ENCODE measurements around the gene EED. TPM values are rescaled to one million over a fixed set of nuclear protein-coding genes. Genes with fewer than 3 reads are reported as not detected.

Gene EED
- total RNA-seq, 1 experiment from 2014 or later, result 27.3 TPM

DNA sequence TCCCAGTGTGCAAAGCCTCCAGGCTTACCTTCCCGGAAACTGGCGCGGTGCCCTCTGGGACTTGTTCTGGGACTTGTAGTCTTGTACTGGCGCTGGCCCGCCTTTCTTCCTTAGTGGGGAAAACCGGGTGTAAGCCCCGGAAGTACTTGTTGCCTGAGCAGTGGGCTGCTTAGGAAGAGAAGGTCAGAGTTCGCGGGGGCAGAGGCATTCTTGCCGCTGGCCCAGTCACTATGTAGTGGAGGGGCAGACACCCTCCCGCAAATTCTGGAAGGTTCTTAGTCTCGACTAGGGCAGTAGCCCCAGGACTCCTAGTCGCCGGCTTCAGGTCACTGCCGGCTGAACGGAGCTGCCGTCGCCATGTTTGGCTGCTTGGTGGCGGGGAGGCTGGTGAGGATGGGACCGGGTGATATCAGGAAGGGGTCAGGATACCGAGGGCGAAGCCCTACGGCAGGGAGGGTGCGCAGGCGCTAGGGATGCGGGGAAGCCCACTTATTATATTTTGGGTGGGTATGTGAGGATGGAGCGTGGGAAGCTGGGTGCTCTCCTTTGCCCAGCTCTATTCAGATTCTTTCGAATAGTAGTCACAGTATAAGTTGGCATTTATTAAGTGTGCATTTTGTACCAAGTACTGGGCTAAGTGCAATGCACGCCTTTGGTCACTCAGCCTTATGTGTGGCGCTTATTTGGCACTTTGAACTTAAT lies 57.7 kb downstream of the EED start, which contains the start of gene HIKESHI:
Gene HIKESHI (plus strand): TSS at position 149 of the 702 bp plus-strand sequence. CDS start 209 bp downstream, at position 358.
- POLR2A ChIA-PET, result no interaction called here
- peaks cover 9% of the 10 kb centered on the region for H3K4me1 Mint-ChIP-seq
- CTCF ChIA-PET, result interaction anchor here (0.7 to 0.9 kb wide), 2 partner anchors 11 to 117 kb away, joined by 3 to 4 read pairs; no protein-coding TSS in a partner anchor
- TF ChIP-seq SMAD3 (CRISPR knock-in tag; IDR thresholded peaks at IDR 0.05; ENCODE audit: borderline replicate concordance) (peak; percentile 45; the same call in 1 of the 2 replicates), FOXP1 (CRISPR knock-in tag; IDR thresholded peaks at IDR 0.05; ENCODE audit: borderline replicate concordance) (peak; percentile 40; the same call in 1 of the 2 replicates), KAT7 (CRISPR knock-in tag; IDR thresholded peaks at IDR 0.05; ENCODE audit: borderline replicate concordance) (0 out of 2 replicates have a peak, but pooled peaks have one; percentile 27), NR2C2 (CRISPR knock-in tag; IDR thresholded peaks at IDR 0.05) (peak; percentile 98), NFE2L1 (CRISPR knock-in tag; IDR thresholded peaks at IDR 0.05) (peak; percentile 38; the same call in 1 of the 2 replicates), ARID4B (CRISPR knock-in tag; IDR thresholded peaks at IDR 0.05; ENCODE audit: borderline replicate concordance) (peak; percentile 66; the same call in 1 of the 2 replicates), ZNF281 (CRISPR knock-in tag; IDR thresholded peaks at IDR 0.05) (no peak), SMAD4 (CRISPR knock-in tag; IDR thresholded peaks at IDR 0.05) (no peak), TEAD1 (CRISPR knock-in tag; IDR thresholded peaks at IDR 0.05) (0 out of 2 replicates have a peak, but pooled peaks have one; percentile 67), ZNF317 (CRISPR knock-in tag; IDR thresholded peaks at IDR 0.05; ENCODE audit: borderline replicate concordance, low read depth) (no peak), NR3C1 (CRISPR knock-in tag; conservative IDR thresholded peaks at IDR 0.05; ENCODE audit: low read depth) (no peak), JUN (CRISPR knock-in tag; IDR thresholded peaks at IDR 0.05) (no peak), SP1 (CRISPR knock-in tag; conservative IDR thresholded peaks at IDR 0.05) (peak; percentile 80), ETV6 (CRISPR knock-in tag; IDR thresholded peaks at IDR 0.05) (peak; percentile 55; the same call in 1 of the 2 replicates), GABPB1 (CRISPR knock-in tag; IDR thresholded peaks at IDR 0.05) (peak; percentile 89), IRF1 (CRISPR knock-in tag; IDR thresholded peaks at IDR 0.05) (no peak), CREM (CRISPR knock-in tag; IDR thresholded peaks at IDR 0.05) (0 out of 2 replicates have a peak, but pooled peaks have one; percentile 36)
- TF ChIP-seq, protein P1, sequence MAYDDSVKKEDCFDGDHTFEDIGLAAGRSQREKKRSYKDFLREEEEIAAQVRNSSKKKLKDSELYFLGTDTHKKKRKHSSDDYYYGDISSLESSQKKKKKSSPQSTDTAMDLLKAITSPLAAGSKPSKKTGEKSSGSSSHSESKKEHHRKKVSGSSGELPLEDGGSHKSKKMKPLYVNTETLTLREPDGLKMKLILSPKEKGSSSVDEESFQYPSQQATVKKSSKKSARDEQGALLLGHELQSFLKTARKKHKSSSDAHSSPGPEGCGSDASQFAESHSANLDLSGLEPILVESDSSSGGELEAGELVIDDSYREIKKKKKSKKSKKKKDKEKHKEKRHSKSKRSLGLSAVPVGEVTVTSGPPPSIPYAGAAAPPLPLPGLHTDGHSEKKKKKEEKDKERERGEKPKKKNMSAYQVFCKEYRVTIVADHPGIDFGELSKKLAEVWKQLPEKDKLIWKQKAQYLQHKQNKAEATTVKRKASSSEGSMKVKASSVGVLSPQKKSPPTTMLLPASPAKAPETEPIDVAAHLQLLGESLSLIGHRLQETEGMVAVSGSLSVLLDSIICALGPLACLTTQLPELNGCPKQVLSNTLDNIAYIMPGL (CRISPR knock-in tag; IDR thresholded peaks at IDR 0.05), result no peak
- TF ChIP-seq, protein P2, sequence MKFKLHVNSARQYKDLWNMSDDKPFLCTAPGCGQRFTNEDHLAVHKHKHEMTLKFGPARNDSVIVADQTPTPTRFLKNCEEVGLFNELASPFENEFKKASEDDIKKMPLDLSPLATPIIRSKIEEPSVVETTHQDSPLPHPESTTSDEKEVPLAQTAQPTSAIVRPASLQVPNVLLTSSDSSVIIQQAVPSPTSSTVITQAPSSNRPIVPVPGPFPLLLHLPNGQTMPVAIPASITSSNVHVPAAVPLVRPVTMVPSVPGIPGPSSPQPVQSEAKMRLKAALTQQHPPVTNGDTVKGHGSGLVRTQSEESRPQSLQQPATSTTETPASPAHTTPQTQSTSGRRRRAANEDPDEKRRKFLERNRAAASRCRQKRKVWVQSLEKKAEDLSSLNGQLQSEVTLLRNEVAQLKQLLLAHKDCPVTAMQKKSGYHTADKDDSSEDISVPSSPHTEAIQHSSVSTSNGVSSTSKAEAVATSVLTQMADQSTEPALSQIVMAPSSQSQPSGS (CRISPR knock-in tag; IDR thresholded peaks at IDR 0.05; ENCODE audit: borderline replicate concordance, low read depth), result no peak
- TF ChIP-seq, protein P3, sequence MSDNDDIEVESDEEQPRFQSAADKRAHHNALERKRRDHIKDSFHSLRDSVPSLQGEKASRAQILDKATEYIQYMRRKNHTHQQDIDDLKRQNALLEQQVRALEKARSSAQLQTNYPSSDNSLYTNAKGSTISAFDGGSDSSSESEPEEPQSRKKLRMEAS (CRISPR knock-in tag; IDR thresholded peaks at IDR 0.05), result peak; percentile 48; the same call in 1 of the 2 replicates
- TF ChIP-seq, protein P4, sequence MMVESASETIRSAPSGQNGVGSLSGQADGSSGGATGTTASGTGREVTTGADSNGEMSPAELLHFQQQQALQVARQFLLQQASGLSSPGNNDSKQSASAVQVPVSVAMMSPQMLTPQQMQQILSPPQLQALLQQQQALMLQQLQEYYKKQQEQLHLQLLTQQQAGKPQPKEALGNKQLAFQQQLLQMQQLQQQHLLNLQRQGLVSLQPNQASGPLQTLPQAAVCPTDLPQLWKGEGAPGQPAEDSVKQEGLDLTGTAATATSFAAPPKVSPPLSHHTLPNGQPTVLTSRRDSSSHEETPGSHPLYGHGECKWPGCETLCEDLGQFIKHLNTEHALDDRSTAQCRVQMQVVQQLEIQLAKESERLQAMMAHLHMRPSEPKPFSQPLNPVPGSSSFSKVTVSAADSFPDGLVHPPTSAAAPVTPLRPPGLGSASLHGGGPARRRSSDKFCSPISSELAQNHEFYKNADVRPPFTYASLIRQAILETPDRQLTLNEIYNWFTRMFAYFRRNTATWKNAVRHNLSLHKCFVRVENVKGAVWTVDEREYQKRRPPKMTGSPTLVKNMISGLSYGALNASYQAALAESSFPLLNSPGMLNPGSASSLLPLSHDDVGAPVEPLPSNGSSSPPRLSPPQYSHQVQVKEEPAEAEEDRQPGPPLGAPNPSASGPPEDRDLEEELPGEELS (CRISPR knock-in tag; IDR thresholded peaks at IDR 0.05), result peak; percentile 28; the same call in 1 of the 2 replicates
- TF ChIP-seq, protein P5, sequence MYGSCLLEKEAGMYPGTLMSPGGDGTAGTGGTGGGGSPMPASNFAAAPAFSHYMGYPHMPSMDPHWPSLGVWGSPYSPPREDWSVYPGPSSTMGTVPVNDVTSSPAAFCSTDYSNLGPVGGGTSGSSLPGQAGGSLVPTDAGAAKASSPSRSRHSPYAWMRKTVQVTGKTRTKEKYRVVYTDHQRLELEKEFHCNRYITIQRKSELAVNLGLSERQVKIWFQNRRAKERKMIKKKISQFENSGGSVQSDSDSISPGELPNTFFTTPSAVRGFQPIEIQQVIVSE (CRISPR knock-in tag; IDR thresholded peaks at IDR 0.05; ENCODE audit: borderline replicate concordance), result no peak

More for the DNA sequence above, 57.7 kb downstream of the EED start, which contains the start of gene HIKESHI:
- H3K36me3 Mint-ChIP-seq, result peaks cover 11% of the 10 kb centered on the region
- H3K4me3 Mint-ChIP-seq, result peak within 1 kb of the TSS; percentile 100
- H3K27me3 Mint-ChIP-seq (ENCODE audit: low read depth), result peaks cover 3% of the 10 kb centered on the region
- no peaks in the 10 kb centered on the region for H3K9me3 Mint-ChIP-seq
- DNase-seq (ENCODE audit: low spot score), result peak; percentile 93
- peak within 1 kb of the TSS; percentile 98 for H3K27ac Mint-ChIP-seq
- ATAC-seq, result peak; percentile 99
